ENCODE data around the gene AKAP13. TPM values are rescaled to one million over a fixed set of nuclear protein-coding genes. Genes with fewer than 3 reads are reported as not detected.

The AKAP13 gene
- total RNA-seq (ENCODE audit: low replicate concordance), result 69.0 and 73.8 TPM in 2 replicates

GRCh38 chr15:85380217-85380811, at the start of gene AKAP13:
TSS of gene AKAP13 (plus strand) at chr15:85380603. CDS start at chr15:85485721, 105,118 bp downstream.
- peak within 1 kb of the TSS; percentile 85 for H3K4me3 ChIP-seq
- H3K4me1 ChIP-seq, result peaks cover 17% of the 10 kb centered on the region
- H3K9ac ChIP-seq, result peak within 1 kb of the TSS; percentile 57
- H3K36me3 ChIP-seq, result no peaks in the 10 kb centered on the region
- peak within 1 kb of the TSS; percentile 100 for H3K4me2 ChIP-seq
- Mint-ChIP-seq H3K4me3 (peak within 1 kb of the TSS; percentile 93), H3K4me1 (peaks cover 32% of the 10 kb centered on the region), H3K36me3 (peaks cover 8% of the 10 kb centered on the region), H3K27ac (peak within 1 kb of the TSS; percentile 96), H3K27me3 (ENCODE audit: insufficient read depth, low read depth) (peaks cover 2% of the 10 kb centered on the region), H3K9me3 (peaks cover 2% of the 10 kb centered on the region)
- TF ChIP-seq EZH2 (IDR thresholded peaks at IDR 0.05) (no peak), EZH2phosphoT487 (IDR thresholded peaks at IDR 0.05) (no peak), CTCF (IDR thresholded peaks at IDR 0.05) (no peak)
- peak within 1 kb of the TSS; percentile 94 for H3K27ac ChIP-seq
- H3K27me3 ChIP-seq, result no peaks in the 10 kb centered on the region
- no peaks in the 10 kb centered on the region for H3K9me3 ChIP-seq (ENCODE audit: low read depth)
- H3F3A ChIP-seq (ENCODE audit: low read depth), result peaks cover 9% of the 10 kb centered on the region
- peak; percentile 99 for DNase-seq (ENCODE audit: low spot score)
- H3K79me2 ChIP-seq (ENCODE audit: low read depth), result peaks cover 43% of the 10 kb centered on the region
- peaks cover 42% of the 10 kb centered on the region for H4K20me1 ChIP-seq (ENCODE audit: low read depth)
- peak within 1 kb of the TSS; percentile 77 for H2AFZ ChIP-seq (replicated peaks)

- Mint-ChIP-seq H3K4me3 (peak overlapping the region; percentile 2), H3K9me3 (no peaks in the 10 kb centered on the region), H3K4me1 (peaks cover 55% of the 10 kb centered on the region), H3K27ac (peak overlapping the region; percentile 97), H3K27me3 (ENCODE audit: insufficient read depth, low read depth) (peaks cover 10% of the 10 kb centered on the region), H3K36me3 (no peaks in the 10 kb centered on the region)
- Histone ChIP-seq H3K9me3 (ENCODE audit: low read depth) (no peaks in the 10 kb centered on the region), H3K36me3 (no peaks in the 10 kb centered on the region), H2AFZ (replicated peaks) (peak overlapping the region; percentile 81), H4K20me1 (ENCODE audit: low read depth) (no peaks in the 10 kb centered on the region), H3K27ac (no peak overlapping the region), H3K27me3 (no peaks in the 10 kb centered on the region), H3K4me2 (no peak overlapping the region), H3K9ac (no peak overlapping the region), H3F3A (ENCODE audit: low read depth) (no peaks in the 10 kb centered on the region), H3K4me3 (no peak overlapping the region), H3K79me2 (ENCODE audit: low read depth) (no peaks in the 10 kb centered on the region), H3K4me1 (peaks cover 13% of the 10 kb centered on the region)
- no peak for TF ChIP-seq EZH2phosphoT487 (IDR thresholded peaks at IDR 0.05)
- TF ChIP-seq CTCF (IDR thresholded peaks at IDR 0.05), result peak; percentile 74
- TF ChIP-seq EZH2 (IDR thresholded peaks at IDR 0.05), result no peak
- DNase-seq (ENCODE audit: low spot score), result peak; percentile 88
These were observed 49.4 kb upstream of the AKAP13 start for GRCh38 chr15:85330901-85331588.

- no peaks in the 10 kb centered on the region for H3K27me3 ChIP-seq
- H3K9me3 Mint-ChIP-seq, result no peaks in the 10 kb centered on the region
- no peak overlapping the region for H3K4me3 Mint-ChIP-seq
- peak overlapping the region; percentile 97 for H3K27ac Mint-ChIP-seq
- TF ChIP-seq EZH2phosphoT487 (IDR thresholded peaks at IDR 0.05), result no peak
- TF ChIP-seq CTCF (IDR thresholded peaks at IDR 0.05), result no peak
- TF ChIP-seq EZH2 (IDR thresholded peaks at IDR 0.05), result no peak
- no peaks in the 10 kb centered on the region for H3K9me3 ChIP-seq (ENCODE audit: low read depth)
- peaks cover 11% of the 10 kb centered on the region for H3K27me3 Mint-ChIP-seq (ENCODE audit: insufficient read depth, low read depth)
- H3K4me3 ChIP-seq, result no peak overlapping the region
- no peaks in the 10 kb centered on the region for H3K36me3 Mint-ChIP-seq
- H3K27ac ChIP-seq, result no peak overlapping the region
- no peaks in the 10 kb centered on the region for H4K20me1 ChIP-seq (ENCODE audit: low read depth)
- no peaks in the 10 kb centered on the region for H3K36me3 ChIP-seq
- H2AFZ ChIP-seq (replicated peaks), result peak overlapping the region; percentile 81
- no peaks in the 10 kb centered on the region for H3K79me2 ChIP-seq (ENCODE audit: low read depth)
- peaks cover 48% of the 10 kb centered on the region for H3K4me1 Mint-ChIP-seq
- H3F3A ChIP-seq (ENCODE audit: low read depth), result no peaks in the 10 kb centered on the region
- no peak overlapping the region for H3K4me2 ChIP-seq
- peaks cover 7% of the 10 kb centered on the region for H3K4me1 ChIP-seq
- H3K9ac ChIP-seq, result no peak overlapping the region
- DNase-seq (ENCODE audit: low spot score), result no peak
These were observed 48.6 kb upstream of the AKAP13 start for GRCh38 chr15:85331655-85332285.

Data from neural progenitor cell (in vitro differentiated cells).